ENCODE data around the gene ABI2.

The ABI2 gene

DNA sequence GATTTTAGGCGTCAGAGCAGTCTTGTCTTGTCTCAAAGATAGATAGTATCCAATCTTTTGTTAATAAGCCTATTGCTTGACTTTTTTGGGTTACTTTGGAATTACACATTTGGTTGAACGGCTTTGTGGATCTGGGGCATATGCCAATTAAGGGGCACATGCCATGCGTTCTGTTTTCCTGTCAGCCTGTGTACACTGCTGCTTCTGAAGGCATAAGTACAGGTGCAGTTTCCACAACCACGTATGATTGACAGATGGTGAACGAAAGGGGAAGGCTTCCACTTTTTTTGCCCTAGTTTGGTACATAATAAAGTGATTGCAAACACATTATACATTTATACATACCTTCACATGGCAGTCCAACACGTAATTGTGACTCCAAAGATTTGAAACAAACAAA is 104.6 kb downstream of the ABI2 start:
- H3K23ac ChIP-seq (ENCODE audit: low read length): no peak overlapping the region
- H2BK5ac ChIP-seq (ENCODE audit: low read depth, low read length, poor library complexity): no peak overlapping the region
- no peaks in the 10 kb centered on the region for H3K79me2 ChIP-seq (ENCODE audit: control insufficient read depth, insufficient read depth, low read length, poor library complexity)
- no peak for DNase-seq
- no peaks in the 10 kb centered on the region for H3K9me3 ChIP-seq (ENCODE audit: insufficient read depth, low read depth, low read length)
- H4K12ac ChIP-seq (ENCODE audit: low read depth, low read length): no peak overlapping the region
- no peak overlapping the region for H2AFZ ChIP-seq (ENCODE audit: insufficient read depth, low read length, poor library complexity)
- WGBS (ENCODE audit: extremely low coverage, insufficient coverage, insufficient read length): no CpG with 5 or more reads among the region's 6 CpGs
- H3K27ac ChIP-seq (ENCODE audit: low read depth, low read length): no peak overlapping the region
- no peaks in the 10 kb centered on the region for H3K79me1 ChIP-seq (ENCODE audit: low read length)
- no peak overlapping the region for H3K14ac ChIP-seq (ENCODE audit: low read length)
- H3K18ac ChIP-seq (ENCODE audit: low read length): no peak overlapping the region
- peaks cover 6% of the 10 kb centered on the region in 2 experiments for H3K36me3 ChIP-seq (ENCODE audit: control insufficient read depth in 1 of 2, insufficient read depth in 2 of 2, low read length in 2 of 2)
- no peak overlapping the region for H4K91ac ChIP-seq (ENCODE audit: low read depth, low read length)
- H3K9ac ChIP-seq (ENCODE audit: low read length): no peak overlapping the region
- no peak overlapping the region for H2BK120ac ChIP-seq (ENCODE audit: insufficient read depth, low read length, poor library complexity)
- no peaks in the 10 kb centered on the region for H3K27me3 ChIP-seq (ENCODE audit: insufficient read depth, low read length)
- no peak overlapping the region for H2BK12ac ChIP-seq (ENCODE audit: low read length)
- no peak overlapping the region for H3K4me3 ChIP-seq (ENCODE audit: low read depth, low read length)
- H4K8ac ChIP-seq (ENCODE audit: low read depth, low read length): no peak overlapping the region
- H3K4ac ChIP-seq (ENCODE audit: low read depth, low read length): no peak overlapping the region
- H2AK5ac ChIP-seq (ENCODE audit: low read length): no peak overlapping the region
- H3K4me2 ChIP-seq (ENCODE audit: low read length): no peak overlapping the region
- H3K4me1 ChIP-seq (ENCODE audit: control insufficient read depth in 1 of 2, insufficient read depth in 2 of 2, low read length in 2 of 2): no peaks in the 10 kb centered on the region

DNA sequence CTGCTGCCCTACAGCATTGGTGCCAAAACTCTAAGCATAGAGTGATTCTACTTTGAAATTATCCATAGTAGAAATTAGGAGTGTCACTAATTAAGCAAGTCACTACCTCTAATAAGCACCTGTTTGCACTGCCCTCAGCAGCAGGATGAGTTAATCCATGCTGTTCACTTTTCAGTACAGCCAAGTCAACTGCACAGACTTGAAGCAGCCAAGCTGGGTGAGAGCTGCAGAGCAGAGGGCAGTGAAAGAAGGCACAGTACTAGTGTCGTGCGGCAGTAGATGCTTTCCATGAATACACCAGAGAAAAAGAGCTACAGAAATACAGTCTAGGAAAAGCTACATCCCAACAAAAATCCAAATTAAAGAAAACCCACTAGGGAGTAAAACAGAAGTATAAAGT is 108.3 kb downstream of the ABI2 start:
- no peak overlapping the region for H3K14ac ChIP-seq (ENCODE audit: low read length)
- no peak overlapping the region for H4K8ac ChIP-seq (ENCODE audit: low read depth, low read length)
- H3K18ac ChIP-seq (ENCODE audit: low read length): no peak overlapping the region
- no CpG with 5 or more reads among the region's 2 CpGs for WGBS (ENCODE audit: extremely low coverage, insufficient coverage, insufficient read length)
- no peak overlapping the region for H2BK12ac ChIP-seq (ENCODE audit: low read length)
- no peak for DNase-seq
- H3K79me1 ChIP-seq (ENCODE audit: low read length): no peaks in the 10 kb centered on the region
- H4K12ac ChIP-seq (ENCODE audit: low read depth, low read length): no peak overlapping the region
- H4K91ac ChIP-seq (ENCODE audit: low read depth, low read length): no peak overlapping the region
- no peak overlapping the region for H2AFZ ChIP-seq (ENCODE audit: insufficient read depth, low read length, poor library complexity)
- H3K23ac ChIP-seq (ENCODE audit: low read length): no peak overlapping the region
- H2AK5ac ChIP-seq (ENCODE audit: low read length): no peak overlapping the region
- no peak overlapping the region for H3K4ac ChIP-seq (ENCODE audit: low read depth, low read length)
- H3K9me3 ChIP-seq (ENCODE audit: insufficient read depth, low read depth, low read length): no peaks in the 10 kb centered on the region
- no peak overlapping the region for H3K9ac ChIP-seq (ENCODE audit: low read length)
- no peaks in the 10 kb centered on the region for H3K27me3 ChIP-seq (ENCODE audit: insufficient read depth, low read length)
- no peak overlapping the region for H3K27ac ChIP-seq (ENCODE audit: low read depth, low read length)
- no peaks in the 10 kb centered on the region for H3K79me2 ChIP-seq (ENCODE audit: control insufficient read depth, insufficient read depth, low read length, poor library complexity)
- no peak overlapping the region for H3K4me3 ChIP-seq (ENCODE audit: low read depth, low read length)
- no peaks in the 10 kb centered on the region for H3K4me1 ChIP-seq (ENCODE audit: control insufficient read depth in 1 of 2, insufficient read depth in 2 of 2, low read length in 2 of 2)
- H2BK120ac ChIP-seq (ENCODE audit: insufficient read depth, low read length, poor library complexity): no peak overlapping the region
- H3K36me3 ChIP-seq (ENCODE audit: control insufficient read depth in 1 of 2, insufficient read depth in 2 of 2, low read length in 2 of 2): peaks cover 14 to 22% of the 10 kb centered on the region in 2 experiments
- no peak overlapping the region for H3K4me2 ChIP-seq (ENCODE audit: low read length)
- H2BK5ac ChIP-seq (ENCODE audit: low read depth, low read length, poor library complexity): no peak overlapping the region

DNA sequence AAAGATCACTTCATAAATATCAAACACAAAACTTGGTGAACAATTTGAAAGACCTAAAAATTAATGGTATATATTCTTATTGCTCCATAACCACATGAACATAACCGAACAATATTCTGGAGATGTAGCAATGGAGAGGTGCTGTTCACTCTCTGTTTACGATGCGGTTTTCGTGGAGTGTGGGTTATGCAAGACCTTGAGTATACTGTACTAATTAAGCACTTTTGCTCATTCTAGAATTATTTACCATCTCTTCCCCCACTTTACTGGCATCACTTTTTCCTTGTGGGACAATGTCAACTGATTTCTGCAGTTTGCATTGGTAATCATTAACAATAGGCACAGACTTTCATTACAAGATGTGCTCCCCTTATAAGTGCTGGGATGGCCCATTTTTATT is 109.3 kb downstream of the ABI2 start:
- H4K91ac ChIP-seq (ENCODE audit: low read depth, low read length): no peak overlapping the region
- no peak overlapping the region for H3K4me2 ChIP-seq (ENCODE audit: low read length)
- H3K4me1 ChIP-seq (ENCODE audit: control insufficient read depth in 1 of 2, insufficient read depth in 2 of 2, low read length in 2 of 2): no peaks in the 10 kb centered on the region
- no peak overlapping the region for H4K12ac ChIP-seq (ENCODE audit: low read depth, low read length)
- no peak overlapping the region for H3K4ac ChIP-seq (ENCODE audit: low read depth, low read length)
- H3K4me3 ChIP-seq (ENCODE audit: low read depth, low read length): no peak overlapping the region
- peaks cover 19 to 27% of the 10 kb centered on the region in 2 experiments for H3K36me3 ChIP-seq (ENCODE audit: control insufficient read depth in 1 of 2, insufficient read depth in 2 of 2, low read length in 2 of 2)
- H3K79me2 ChIP-seq (ENCODE audit: control insufficient read depth, insufficient read depth, low read length, poor library complexity): no peaks in the 10 kb centered on the region
- H3K18ac ChIP-seq (ENCODE audit: low read length): no peak overlapping the region
- H4K8ac ChIP-seq (ENCODE audit: low read depth, low read length): no peak overlapping the region
- no peaks in the 10 kb centered on the region for H3K79me1 ChIP-seq (ENCODE audit: low read length)
- H2BK12ac ChIP-seq (ENCODE audit: low read length): no peak overlapping the region
- no peak overlapping the region for H2AFZ ChIP-seq (ENCODE audit: insufficient read depth, low read length, poor library complexity)
- no peak overlapping the region for H3K14ac ChIP-seq (ENCODE audit: low read length)
- DNase-seq: no peak
- no peaks in the 10 kb centered on the region for H3K9me3 ChIP-seq (ENCODE audit: insufficient read depth, low read depth, low read length)
- H3K23ac ChIP-seq (ENCODE audit: low read length): no peak overlapping the region
- no peak overlapping the region for H3K27ac ChIP-seq (ENCODE audit: low read depth, low read length)
- no peak overlapping the region for H2AK5ac ChIP-seq (ENCODE audit: low read length)
- no peak overlapping the region for H2BK120ac ChIP-seq (ENCODE audit: insufficient read depth, low read length, poor library complexity)
- no peak overlapping the region for H3K9ac ChIP-seq (ENCODE audit: low read length)
- no CpG with 5 or more reads among the region's 4 CpGs for WGBS (ENCODE audit: extremely low coverage, insufficient coverage, insufficient read length)
- H3K27me3 ChIP-seq (ENCODE audit: insufficient read depth, low read length): no peaks in the 10 kb centered on the region
- no peak overlapping the region for H2BK5ac ChIP-seq (ENCODE audit: low read depth, low read length, poor library complexity)

DNA sequence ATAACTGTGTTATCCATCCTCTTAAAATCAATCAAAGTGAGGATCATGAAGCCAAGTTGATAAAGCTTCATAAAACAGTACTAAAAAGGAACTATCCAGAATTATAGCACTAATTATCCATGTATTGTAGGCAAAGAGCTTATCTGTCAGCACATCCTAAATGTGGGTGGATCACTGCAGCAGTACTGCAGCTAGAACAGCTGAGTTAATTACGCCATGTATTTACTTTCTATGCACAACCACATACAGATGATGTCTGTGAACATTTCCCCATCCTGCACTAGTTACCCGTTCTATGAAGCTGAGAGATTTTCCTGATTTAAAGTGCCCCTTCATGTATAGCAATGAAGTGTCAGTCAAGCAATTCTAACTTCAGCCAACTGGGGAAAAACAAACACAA is 110.3 kb downstream of the ABI2 start:
- Histone ChIP-seq H2BK120ac (ENCODE audit: insufficient read depth, low read length, poor library complexity) (no peak overlapping the region), H3K18ac (ENCODE audit: low read length) (no peak overlapping the region), H2BK5ac (ENCODE audit: low read depth, low read length, poor library complexity) (no peak overlapping the region), H4K91ac (ENCODE audit: low read depth, low read length) (no peak overlapping the region), H3K27ac (ENCODE audit: low read depth, low read length) (no peak overlapping the region), H3K9me3 (ENCODE audit: insufficient read depth, low read depth, low read length) (no peaks in the 10 kb centered on the region), H3K23ac (ENCODE audit: low read length) (no peak overlapping the region), H3K14ac (ENCODE audit: low read length) (no peak overlapping the region), H3K9ac (ENCODE audit: low read length) (no peak overlapping the region), H4K8ac (ENCODE audit: low read depth, low read length) (no peak overlapping the region), H3K27me3 (ENCODE audit: insufficient read depth, low read length) (no peaks in the 10 kb centered on the region), H3K4me2 (ENCODE audit: low read length) (no peak overlapping the region), H3K4me3 (ENCODE audit: low read depth, low read length) (no peak overlapping the region), H3K79me1 (ENCODE audit: low read length) (no peaks in the 10 kb centered on the region), H3K36me3 (ENCODE audit: control insufficient read depth in 1 of 2, insufficient read depth in 2 of 2, low read length in 2 of 2) (peaks cover 19 to 26% of the 10 kb centered on the region in 2 experiments), H2AFZ (ENCODE audit: insufficient read depth, low read length, poor library complexity) (no peak overlapping the region), H4K12ac (ENCODE audit: low read depth, low read length) (no peak overlapping the region), H3K4ac (ENCODE audit: low read depth, low read length) (no peak overlapping the region), H2BK12ac (ENCODE audit: low read length) (no peak overlapping the region), H3K79me2 (ENCODE audit: control insufficient read depth, insufficient read depth, low read length, poor library complexity) (no peaks in the 10 kb centered on the region), H3K4me1 (ENCODE audit: control insufficient read depth in 1 of 2, insufficient read depth in 2 of 2, low read length in 2 of 2) (no peaks in the 10 kb centered on the region), H2AK5ac (ENCODE audit: low read length) (no peak overlapping the region)
- WGBS (ENCODE audit: extremely low coverage, insufficient coverage, insufficient read length): no CpG with 5 or more reads among the region's 2 CpGs
- DNase-seq: no peak
